Right lobe of liver (tissue), 4 donors: ENCODE results near the gene RAB11FIP4.

Experiments
- CTCF ChIP-seq, 4 donors: fragments of 200-600 bp in 3 of 4; fragments of 450-650 bp in 1 of 4; IDR thresholded peaks; one replicate each; pipeline versions ENCODE4 v1.5.1 to v1.8.0; 2016 to 2022; ENCODE audit warnings: antibody characterized with exemption in 4 of 4, mild to moderate bottlenecking in 2 of 4
- POLR2A ChIP-seq: fragments of 450-650 bp; IDR thresholded peaks from one replicate; pipeline ENCODE4 v1.6.1; 2017; ENCODE audit warnings: antibody characterized with exemption, mild to moderate bottlenecking
- donor health status: DM: no; HTN: no; CAD: no.
- donor health status: DM: no; HTN: no; CAD: no.
- donor health status: DM: no; HTN: yes; CAD: no.

- TF ChIP-seq CTCF (IDR thresholded peaks at IDR 0.05), result no peak
- no peak for TF ChIP-seq POLR2A
Measured at GRCh38 chr17:31433091-31433790, 41.8 kb downstream of the RAB11FIP4 start.
